GM06990 (cell line): ENCODE measurements around the gene PRSS1.

Experiments used
- DNase-seq: peaks from one replicate; pipeline ENCODE4 v3.0.0-alpha.2; 2011; ENCODE audit not compliant: insufficient read length; ENCODE audit errors: extremely low read depth
- H3K27me3 ChIP-seq: replicated peaks from 2 replicates; pipeline ENCODE4 v1.6.0; 2011; ENCODE audit warnings: low read length; ENCODE audit not compliant: control insufficient read depth, insufficient read depth
- H3K36me3 ChIP-seq: 2 replicates; pipeline ENCODE4 v1.5.1; 2011; ENCODE audit warnings: low read length; ENCODE audit not compliant: control insufficient read depth, insufficient read depth
- H3K4me3 ChIP-seq: replicated peaks from 2 replicates; pipeline ENCODE4 v1.5.1; 2011; ENCODE audit warnings: low read depth, mild to moderate bottlenecking, control low read depth, low read length
- TF ChIP-seq, protein P1 (sequence below): IDR thresholded peaks from 2 replicates; pipeline ENCODE4 v1.5.1; 2011; ENCODE audit warnings: low read length, control low read depth, mild to moderate bottlenecking, inconsistent platforms; ENCODE audit not compliant: insufficient read depth, poor library complexity, severe bottlenecking

The PRSS1 gene

DNA sequence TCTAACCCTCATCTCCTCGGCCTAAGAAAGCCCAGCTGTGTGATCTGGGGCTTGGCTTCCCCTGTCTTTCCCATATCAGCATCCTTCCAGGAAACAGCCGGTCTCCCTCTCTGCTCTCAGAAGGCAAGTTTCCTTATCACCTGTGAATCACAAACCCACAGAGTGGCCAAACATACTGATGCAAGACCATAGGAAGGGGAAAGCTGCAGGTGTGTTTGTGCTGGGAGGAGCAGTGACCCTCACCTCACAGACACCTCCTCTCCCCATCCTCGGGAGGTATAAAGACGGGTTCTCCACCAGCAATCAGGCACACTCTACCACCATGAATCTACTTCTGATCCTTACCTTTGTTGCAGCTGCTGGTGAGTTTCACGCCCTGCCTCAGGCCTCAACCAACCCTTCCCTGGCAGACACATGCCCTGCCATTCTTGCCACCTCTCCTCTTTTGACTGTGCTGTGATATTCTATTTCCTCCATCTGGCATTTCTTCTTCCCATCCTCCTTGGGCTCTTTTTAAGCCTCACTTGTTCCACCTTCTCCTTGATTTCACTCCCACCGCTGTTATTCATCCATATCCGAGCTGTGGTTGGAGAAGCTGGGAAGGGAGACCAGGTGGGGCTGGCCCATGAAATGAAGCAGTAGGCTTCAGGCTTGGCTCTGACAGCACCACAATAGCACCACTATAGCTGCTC is 21.5 kb downstream of the PRSS1 start, which contains the start of gene PRSS2:
PRSS2 (plus strand) TSS at position 310 of the 692 bp plus-strand sequence; CDS start at position 323, 13 bp downstream.
- no peak for DNase-seq
- H3K27me3 ChIP-seq: no peaks in the 10 kb centered on the region
- TF ChIP-seq, protein P1, sequence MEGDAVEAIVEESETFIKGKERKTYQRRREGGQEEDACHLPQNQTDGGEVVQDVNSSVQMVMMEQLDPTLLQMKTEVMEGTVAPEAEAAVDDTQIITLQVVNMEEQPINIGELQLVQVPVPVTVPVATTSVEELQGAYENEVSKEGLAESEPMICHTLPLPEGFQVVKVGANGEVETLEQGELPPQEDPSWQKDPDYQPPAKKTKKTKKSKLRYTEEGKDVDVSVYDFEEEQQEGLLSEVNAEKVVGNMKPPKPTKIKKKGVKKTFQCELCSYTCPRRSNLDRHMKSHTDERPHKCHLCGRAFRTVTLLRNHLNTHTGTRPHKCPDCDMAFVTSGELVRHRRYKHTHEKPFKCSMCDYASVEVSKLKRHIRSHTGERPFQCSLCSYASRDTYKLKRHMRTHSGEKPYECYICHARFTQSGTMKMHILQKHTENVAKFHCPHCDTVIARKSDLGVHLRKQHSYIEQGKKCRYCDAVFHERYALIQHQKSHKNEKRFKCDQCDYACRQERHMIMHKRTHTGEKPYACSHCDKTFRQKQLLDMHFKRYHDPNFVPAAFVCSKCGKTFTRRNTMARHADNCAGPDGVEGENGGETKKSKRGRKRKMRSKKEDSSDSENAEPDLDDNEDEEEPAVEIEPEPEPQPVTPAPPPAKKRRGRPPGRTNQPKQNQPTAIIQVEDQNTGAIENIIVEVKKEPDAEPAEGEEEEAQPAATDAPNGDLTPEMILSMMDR: no peak
- no peaks in the 10 kb centered on the region for H3K36me3 ChIP-seq
- no peak within 1 kb of the TSS for H3K4me3 ChIP-seq

DNA sequence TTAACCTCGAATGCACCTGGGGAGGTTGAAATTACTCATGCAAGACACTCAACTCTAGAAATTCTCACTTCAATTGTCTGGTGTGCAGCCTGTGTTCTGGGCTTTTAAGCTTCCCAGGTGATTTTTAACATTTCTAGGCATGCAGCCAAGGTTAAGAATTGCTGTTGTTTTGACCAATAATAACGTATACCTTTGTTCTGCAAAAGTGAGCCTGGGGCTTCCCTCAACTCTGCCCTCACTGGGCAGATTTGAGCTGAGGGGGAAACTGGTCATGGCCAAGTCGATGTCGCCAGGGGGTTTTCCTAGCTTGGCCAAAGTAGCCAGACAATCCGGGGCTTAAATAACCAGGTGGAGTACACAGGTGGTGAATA is 22.1 kb downstream of the PRSS1 start:
- peak; percentile 37 for DNase-seq
- no peaks in the 10 kb centered on the region for H3K36me3 ChIP-seq
- H3K27me3 ChIP-seq: no peaks in the 10 kb centered on the region
- TF ChIP-seq, protein P1: no peak
- H3K4me3 ChIP-seq: no peak overlapping the region

DNA sequence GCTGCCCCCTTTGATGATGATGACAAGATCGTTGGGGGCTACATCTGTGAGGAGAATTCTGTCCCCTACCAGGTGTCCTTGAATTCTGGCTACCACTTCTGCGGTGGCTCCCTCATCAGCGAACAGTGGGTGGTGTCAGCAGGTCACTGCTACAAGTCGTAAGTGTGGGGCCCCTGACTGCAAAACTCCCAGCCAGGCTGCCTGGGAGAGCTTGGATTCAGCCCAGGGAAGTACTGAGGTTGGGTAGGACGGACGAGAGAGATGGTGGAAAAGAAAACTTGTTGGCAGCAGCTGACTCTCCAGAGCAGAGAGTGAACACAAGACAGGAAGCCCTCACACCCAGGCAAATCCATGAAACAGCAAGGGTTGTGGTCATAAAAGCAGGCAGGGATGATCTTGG is 22.8 kb downstream of the PRSS1 start:
- no peak overlapping the region for H3K4me3 ChIP-seq
- no peaks in the 10 kb centered on the region for H3K36me3 ChIP-seq
- DNase-seq: no peak
- TF ChIP-seq, protein P1: no peak
- no peaks in the 10 kb centered on the region for H3K27me3 ChIP-seq

DNA sequence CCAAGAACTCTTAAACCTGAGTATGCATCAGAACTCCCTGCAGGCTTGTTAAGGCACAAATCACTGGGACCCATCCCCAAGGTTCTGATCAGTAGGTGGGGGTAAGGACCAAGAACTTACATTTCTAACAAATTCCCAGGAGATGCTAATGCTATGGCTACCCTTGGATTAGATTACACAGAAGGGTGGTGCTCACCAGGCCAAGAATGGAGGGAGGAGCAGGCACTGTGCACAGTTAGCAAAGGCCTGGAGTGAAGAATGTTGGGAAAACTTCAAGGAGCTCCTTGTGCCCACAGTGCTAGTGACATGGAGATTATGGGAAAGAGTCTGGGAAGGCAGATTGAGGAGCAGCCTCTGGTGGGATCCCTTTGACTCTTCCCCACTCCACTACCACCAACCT is 23.4 kb downstream of the PRSS1 start:
- no peak for DNase-seq
- no peaks in the 10 kb centered on the region for H3K27me3 ChIP-seq
- H3K4me3 ChIP-seq: no peak overlapping the region
- TF ChIP-seq, protein P1: no peak
- no peaks in the 10 kb centered on the region for H3K36me3 ChIP-seq

- no peaks in the 10 kb centered on the region for H3K36me3 ChIP-seq
- no peak for DNase-seq
- TF ChIP-seq, protein P1: no peak
- no peak overlapping the region for H3K4me3 ChIP-seq
- H3K27me3 ChIP-seq: no peaks in the 10 kb centered on the region
Observed at GRCh38 chr7:142773230-142773629, 24.0 kb downstream of the PRSS1 start.
